K562 (cell line): ENCODE measurements around the gene CYFIP2. TPM values are rescaled to one million over a fixed set of nuclear protein-coding genes. Genes with fewer than 3 reads are reported as not detected.

Experiments used
- ATAC-seq: fragments of 200-7000 bp; cut with Tn5 transposase; 3 replicates; pipeline ENCODE4 v1.9.1; 2020; ENCODE audit warnings: moderate library complexity
- BruUV-seq: library from RNA; stranded (reverse); fragments of 400-500 nt; replicated peaks from 2 replicates; lab custom pipeline; 2021; lab: Mats Ljungman, UMichigan
- CTCF ChIA-PET: fragments of 300-600 bp; formaldehyde crosslinking; extraction: SDS; loops from one replicate; lab custom pipeline; 2021; ENCODE audit warnings: low intra/inter-chr PET ratio; lab: Yijun Ruan, JAX
- POLR2A ChIA-PET: fragments of 300-600, 350-650 bp; sonication (Branson Sonifier 250); formaldehyde crosslinking; extraction: SDS; loops from one replicate; lab custom pipeline; 2021; ENCODE audit warnings: antibody characterized with exemption, inconsistent platforms; lab: Yijun Ruan, JAX
- DNase-seq, 4 experiments: peaks; one replicate each; pipeline versions ENCODE4 v3.0.0 to v3.0.0-alpha.2; 2011 to 2018; ENCODE audit warnings: low spot score in 3 of 4, mixed read lengths in 3 of 4; ENCODE audit errors: extremely low read depth in 1 of 4
- FAIRE-seq: peaks from 2 replicates; lab custom pipeline; 2011; peaks lifted over from hg19 to GRCh38; lab: Jason Lieb, UNC
- H2AFZ ChIP-seq: 2 replicates; pipeline ENCODE4 v1.6.0; 2011; ENCODE audit warnings: low read depth, low read length, control low read depth, inconsistent platforms
- H3K27ac ChIP-seq: fragments of 200-600 bp; 3 replicates; pipeline ENCODE4 v1.8.0; 2011; ENCODE audit warnings: low read depth, mild to moderate bottlenecking, control low read depth, inconsistent platforms, low read length, moderate library complexity, mixed read lengths; ENCODE audit errors: extremely low read depth
- H3K27me3 ChIP-seq, 2 experiments: fragments of 300-600 bp in 1 of 2; 2 replicates in 1 of 2; 3 replicates in 1 of 2; pipeline versions ENCODE4 v1.6.0 to v1.8.0; 2011; ENCODE audit warnings: inconsistent platforms in 2 of 2, low read length in 2 of 2, mild to moderate bottlenecking in 1 of 2, mixed read lengths in 1 of 2, moderate library complexity in 1 of 2; ENCODE audit not compliant: control insufficient read depth in 2 of 2, insufficient read depth in 2 of 2
- H3K36me3 ChIP-seq: fragments of 300-600 bp; 3 replicates; pipeline ENCODE4 v1.8.0; 2011; ENCODE audit warnings: mild to moderate bottlenecking, low read length, inconsistent platforms; ENCODE audit not compliant: control insufficient read depth, insufficient read depth
- H3K4me1 ChIP-seq, 2 experiments: fragments of 200-600 bp in 1 of 2; replicated peaks in 1 of 2; 2 replicates in 1 of 2; 3 replicates in 1 of 2; pipeline versions ENCODE4 v1.5.1 to v1.8.0; 2011; ENCODE audit warnings: inconsistent platforms in 2 of 2, low read length in 2 of 2, mild to moderate bottlenecking in 1 of 2, mixed read lengths in 1 of 2, moderate library complexity in 1 of 2; ENCODE audit not compliant: control insufficient read depth in 2 of 2, insufficient read depth in 2 of 2
- H3K4me2 ChIP-seq: 2 replicates; pipeline ENCODE4 v1.6.1; 2011; ENCODE audit warnings: low read length, control low read depth, inconsistent platforms, mixed read lengths; ENCODE audit not compliant: insufficient read depth
- H3K4me3 ChIP-seq: fragments of 200-600 bp; sonication (generic), shearing (Covaris generic); 2 replicates; pipeline ENCODE4 v1.5.1; 2016; ENCODE audit warnings: control low read depth, inconsistent platforms
- H3K79me2 ChIP-seq: fragments of 200-600 bp; 3 replicates; pipeline ENCODE4 v1.8.0; 2011; ENCODE audit warnings: low read length, inconsistent platforms; ENCODE audit not compliant: control insufficient read depth, insufficient read depth
- H3K9ac ChIP-seq, 2 experiments: 2 replicates each; pipeline versions ENCODE4 v1.6.0 to v1.6.1; 2011; ENCODE audit warnings: low read depth in 2 of 2, low read length in 2 of 2, control low read depth in 1 of 2, inconsistent platforms in 1 of 2, mild to moderate bottlenecking in 1 of 2, mixed read lengths in 1 of 2; ENCODE audit not compliant: insufficient read depth in 1 of 2
- H3K9me1 ChIP-seq: one replicate; pipeline ENCODE4 v1.6.0; 2011; ENCODE audit warnings: inconsistent platforms, mild to moderate bottlenecking, low read length, moderate library complexity; ENCODE audit not compliant: control insufficient read depth, insufficient read depth
- H3K9me3 ChIP-seq: replicated peaks from 2 replicates; pipeline ENCODE4 v1.5.1; 2011; ENCODE audit warnings: low read depth, low read length, inconsistent platforms; ENCODE audit not compliant: control insufficient read depth, insufficient read depth
- H4K20me1 ChIP-seq: replicated peaks from 2 replicates; pipeline ENCODE4 v1.6.1; 2011; ENCODE audit warnings: low read length, inconsistent platforms, mixed read lengths; ENCODE audit not compliant: control insufficient read depth, insufficient read depth
- ARHGAP35 ChIP-seq: fragments of 450-650 bp; IDR thresholded peaks from 2 replicates; pipeline ENCODE4 v1.6.1; 2018; ENCODE audit not compliant: partially characterized antibody
- CBFA2T2 ChIP-seq: fragments of 450-650 bp; conservative IDR thresholded peaks from 2 replicates; pipeline ENCODE4 v1.6.1; 2017; ENCODE audit warnings: mild to moderate bottlenecking
- CSDE1 ChIP-seq, 2 experiments: fragments of 450-650 bp; IDR thresholded peaks; 2 replicates each; pipeline ENCODE4 v1.6.1; 2016; ENCODE audit warnings: mild to moderate bottlenecking in 1 of 2
- KDM2B ChIP-seq: fragments of 250-450 bp; sonication (Bioruptor Pico); IDR thresholded peaks from 2 replicates; pipeline ENCODE4 v1.8.0; 2021; ENCODE audit warnings: mild to moderate bottlenecking, moderate library complexity
- KDM5B ChIP-seq: fragments of 200-600 bp; sonication (generic); IDR thresholded peaks from 2 replicates; pipeline ENCODE4 v1.6.1; 2012; ENCODE audit warnings: low read depth, mild to moderate bottlenecking, moderate library complexity, low read length, control low read depth, inconsistent platforms; ENCODE audit not compliant: insufficient replicate concordance
- MTA3 ChIP-seq: fragments of 450-650 bp; formaldehyde crosslinking; IDR thresholded peaks from 2 replicates; pipeline ENCODE4 v1.6.1; 2017; ENCODE audit warnings: mild to moderate bottlenecking, borderline replicate concordance
- PHB ChIP-seq: fragments of 250-450 bp; sonication (Bioruptor Pico); IDR thresholded peaks from 2 replicates; pipeline ENCODE4 v1.5.0; 2021
- SREBF1 ChIP-seq: fragments of 150-350 bp; IDR thresholded peaks from 2 replicates; pipeline ENCODE4 v1.6.1; 2014; ENCODE audit warnings: antibody characterized with exemption, low read depth, low read length, borderline replicate concordance
- SRSF7 ChIP-seq: fragments of 200-400 bp; formaldehyde crosslinking; optimal IDR thresholded peaks from 2 replicates; pipeline ENCODE3; 2017; ENCODE audit warnings: mild to moderate bottlenecking, low read depth, low read length
- TAF15 ChIP-seq: fragments of 200-400 bp; formaldehyde crosslinking; IDR thresholded peaks from 2 replicates; pipeline ENCODE4 v1.6.1; 2017; ENCODE audit warnings: mild to moderate bottlenecking, low read depth, low read length, moderate library complexity
- TOE1 ChIP-seq, 2 experiments: fragments of 450-650 bp in 1 of 2; sonication (generic) in 1 of 2; formaldehyde crosslinking in 1 of 2; IDR thresholded peaks; 2 replicates each; pipeline versions ENCODE4 v1.7.1 to v1.8.0; 2016 to 2022; ENCODE audit warnings: borderline replicate concordance in 2 of 2, mild to moderate bottlenecking in 2 of 2, antibody characterized with exemption in 1 of 2, inconsistent platforms in 1 of 2, low read depth in 1 of 2, missing genetic modification reagents in 1 of 2, moderate library complexity in 1 of 2
- ZNF282 ChIP-seq: sonication (generic); formaldehyde crosslinking; IDR thresholded peaks from 2 replicates; pipeline ENCODE4 v1.8.1; 2023; ENCODE audit warnings: missing genetic modification reagents
- ZNF445 ChIP-seq: fragments of 250-450 bp; sonication (Bioruptor Pico); IDR thresholded peaks from 2 replicates; pipeline ENCODE4 v1.4.0; 2020; ENCODE audit warnings: low read depth, mild to moderate bottlenecking, moderate library complexity
- WGBS: fragments of 100-300 bp; shearing (Covaris generic); methylation state at CpG from one replicate; pipeline ENCODE4 v1.1.6; 2016; ENCODE audit warnings: low coverage, mixed read lengths; ENCODE audit not compliant: insufficient coverage; ENCODE audit errors: missing lambda C conversion rate; 5-methylcytosine and 5-hydroxymethylcytosine counted together
- in situ Hi-C: fragments of 300-500 bp; cut with MboI; formaldehyde crosslinking; loops from 4 replicates; pipeline ENCODE4 v1.15.0; 2018; ENCODE audit warnings: inconsistent platforms, mixed read lengths
- intact Hi-C: fragments of 100-400 bp; cut with micrococcal nuclease; formaldehyde crosslinking; loops from 2 replicates; pipeline ENCODE4 v1.14.2; 2022
- polyA plus RNA-seq, 8 experiments: library from polyadenylated mRNA; depleted of rRNA in 4 of 8; stranded (reverse) in 5 of 8; unstranded in 3 of 8; fragments of >200 nt; fragmentation: Nextera tagmentation in 2 of 8; fragmentation: Illumina TruSeq in 1 of 8; extraction: Ambion mirVana in 2 of 8; extraction: Trizol in 1 of 8; gene quantifications; 2 replicates each; pipeline versions ENCODE4 v1.2.1 to v1.2.3, GENCODE V29; 2011 to 2014; ENCODE audit warnings: inconsistent platforms in 1 of 8, missing spikeins in 1 of 8
- total RNA-seq, 7 experiments: library from RNA; depleted of rRNA in 6 of 7; stranded (reverse); fragments of >200 nt in 6 of 7; fragmentation: Illumina TruSeq in 2 of 7; extraction: Trizol in 2 of 7; gene quantifications; 2 replicates each; pipeline versions ENCODE4 v1.2.1 to v1.2.3, GENCODE V29; 2011 to 2021; ENCODE audit warnings: low replicate concordance in 1 of 7
- TF ChIP-seq, protein P1 (sequence below): fragments of 450-650 bp; IDR thresholded peaks from 2 replicates; pipeline ENCODE4 v1.6.1; 2016; ENCODE audit warnings: missing biosample characterization, missing genetic modification characterization
- TF ChIP-seq, protein P2 (sequence below): conservative IDR thresholded peaks from 2 replicates; pipeline ENCODE4 v1.6.1; 2011; ENCODE audit warnings: low read depth, mild to moderate bottlenecking, low read length; ENCODE audit not compliant: control insufficient read depth

Gene CYFIP2
- total and polyA plus RNA-seq, 9 of the 15 experiments (the other 6 are each of a cell fraction or from before 2014, with no cell fraction given) = 0.76 to 2.9 (median 1.4) TPM; not detected in 1

DNA sequence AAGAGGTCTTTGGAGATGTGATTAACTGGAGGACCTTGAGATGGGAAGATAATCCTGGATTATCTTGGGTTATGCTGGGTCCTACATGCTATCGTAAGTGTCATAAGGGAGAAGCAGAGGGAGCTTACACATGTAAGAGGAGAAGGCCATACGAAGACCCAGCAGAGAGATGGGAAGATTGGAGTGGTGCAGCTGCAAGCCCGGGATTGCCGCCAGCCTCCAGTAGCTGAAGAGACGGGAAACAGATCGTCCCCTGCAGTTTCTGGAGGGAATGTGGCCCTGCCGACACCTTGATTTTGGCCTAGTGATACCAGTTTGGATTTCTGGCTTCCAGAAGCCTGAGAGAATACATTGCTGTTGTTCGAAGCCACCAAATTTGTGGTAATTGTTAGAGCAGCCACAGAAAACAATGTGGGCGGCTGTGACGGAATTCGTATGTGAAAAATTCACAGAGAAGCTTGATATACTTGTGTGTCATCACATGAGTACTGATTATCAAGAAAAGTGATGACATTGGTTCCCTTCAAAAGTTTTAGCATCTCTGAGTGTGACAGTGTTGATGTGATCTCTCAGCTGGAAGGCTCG is 86.9 kb downstream of the CYFIP2 start:
- no peak for FAIRE-seq
- POLR2A ChIA-PET = no interaction called here
- no peak for DNase-seq

More for the DNA sequence above, 86.9 kb downstream of the CYFIP2 start:
- Histone ChIP-seq H3K4me2 (no peak overlapping the region), H3K79me2 (no peaks in the 10 kb centered on the region), H4K20me1 (no peaks in the 10 kb centered on the region), H3K27me3 (peaks cover 0 to 20% of the 10 kb centered on the region in 2 experiments; a peak in 3 of 5 replicates), H3K27ac (no peak overlapping the region), H3K36me3 (no peaks in the 10 kb centered on the region), H3K9me3 (no peaks in the 10 kb centered on the region), H3K9ac (no peak overlapping the region), H2AFZ (no peak overlapping the region), H3K4me3 (no peak overlapping the region), H3K4me1 (no peaks in the 10 kb centered on the region), H3K9me1 (no peaks in the 10 kb centered on the region)
- no peak for ATAC-seq
- no peak for TF ChIP-seq KDM5B
- TF ChIP-seq, protein P1, sequence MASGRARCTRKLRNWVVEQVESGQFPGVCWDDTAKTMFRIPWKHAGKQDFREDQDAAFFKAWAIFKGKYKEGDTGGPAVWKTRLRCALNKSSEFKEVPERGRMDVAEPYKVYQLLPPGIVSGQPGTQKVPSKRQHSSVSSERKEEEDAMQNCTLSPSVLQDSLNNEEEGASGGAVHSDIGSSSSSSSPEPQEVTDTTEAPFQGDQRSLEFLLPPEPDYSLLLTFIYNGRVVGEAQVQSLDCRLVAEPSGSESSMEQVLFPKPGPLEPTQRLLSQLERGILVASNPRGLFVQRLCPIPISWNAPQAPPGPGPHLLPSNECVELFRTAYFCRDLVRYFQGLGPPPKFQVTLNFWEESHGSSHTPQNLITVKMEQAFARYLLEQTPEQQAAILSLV (tag) = no peak
- TF ChIP-seq, protein P2, sequence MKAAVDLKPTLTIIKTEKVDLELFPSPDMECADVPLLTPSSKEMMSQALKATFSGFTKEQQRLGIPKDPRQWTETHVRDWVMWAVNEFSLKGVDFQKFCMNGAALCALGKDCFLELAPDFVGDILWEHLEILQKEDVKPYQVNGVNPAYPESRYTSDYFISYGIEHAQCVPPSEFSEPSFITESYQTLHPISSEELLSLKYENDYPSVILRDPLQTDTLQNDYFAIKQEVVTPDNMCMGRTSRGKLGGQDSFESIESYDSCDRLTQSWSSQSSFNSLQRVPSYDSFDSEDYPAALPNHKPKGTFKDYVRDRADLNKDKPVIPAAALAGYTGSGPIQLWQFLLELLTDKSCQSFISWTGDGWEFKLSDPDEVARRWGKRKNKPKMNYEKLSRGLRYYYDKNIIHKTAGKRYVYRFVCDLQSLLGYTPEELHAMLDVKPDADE = no peak
- TF ChIP-seq CSDE1 (IDR thresholded peaks at IDR 0.05) = no peak
- TF ChIP-seq ZNF282 (CRISPR knock-in tag) = no peak
- no peak for TF ChIP-seq SRSF7
- no peak for TF ChIP-seq TOE1 (IDR thresholded peaks at IDR 0.05; ENCODE audit: borderline replicate concordance)
- TF ChIP-seq TOE1 (CRISPR knock-in tag; IDR thresholded peaks at IDR 0.05; ENCODE audit: borderline replicate concordance, low read depth) = no peak
- TF ChIP-seq MTA3 = no peak
- no peak for TF ChIP-seq CBFA2T2
- TF ChIP-seq PHB (CRISPR knock-in tag) = no peak
- TF ChIP-seq TAF15 = no peak
- TF ChIP-seq SREBF1 = no peak
- TF ChIP-seq ZNF445 (CRISPR knock-in tag) = no peak
- no peak for TF ChIP-seq ARHGAP35
- TF ChIP-seq KDM2B (CRISPR knock-in tag) = no peak
- in situ Hi-C loops = no loop called here
- intact Hi-C loops = no loop called here
- WGBS = 6% methylated on average over 12 of the region's 12 CpGs
- BruUV-seq = no TSS peak
- CTCF ChIA-PET = no interaction called here
